ENCODE measurements around the gene NBR1. TPM values are rescaled to one million over a fixed set of nuclear protein-coding genes. Genes with fewer than 3 reads are reported as not detected.

The NBR1 gene
- total RNA-seq, 1 experiment from 2014 or later, result 42.8 TPM

DNA sequence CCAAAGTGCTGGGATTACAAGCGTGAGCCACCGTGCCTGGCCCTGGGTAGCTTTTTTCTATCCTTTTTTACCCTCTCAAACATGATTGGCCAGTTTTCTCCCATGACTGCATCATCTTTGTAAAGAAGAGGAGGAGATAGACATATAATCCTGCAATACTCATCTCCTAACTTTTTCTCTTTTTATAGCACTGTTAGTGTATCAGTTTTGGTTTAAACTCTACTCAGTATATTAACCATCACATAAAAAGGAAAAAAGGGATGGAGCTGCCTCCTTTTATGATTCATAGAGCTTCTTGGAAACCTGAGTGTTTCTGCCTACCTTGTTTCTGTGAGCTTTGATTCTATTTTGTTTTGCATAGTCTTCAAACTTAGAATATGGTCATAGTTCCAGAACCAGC is 28.6 kb downstream of the NBR1 start:
- Mint-ChIP-seq H3K4me1 (no peaks in the 10 kb centered on the region), H3K27ac (no peak overlapping the region), H3K4me3 (no peak overlapping the region), H3K36me3 (peaks cover 64% of the 10 kb centered on the region), H3K27me3 (ENCODE audit: low read depth) (no peaks in the 10 kb centered on the region), H3K9me3 (no peaks in the 10 kb centered on the region)
- TF ChIP-seq FOXJ3 (CRISPR knock-in tag; IDR thresholded peaks at IDR 0.05; ENCODE audit: borderline replicate concordance) (no peak), ZNF263 (CRISPR knock-in tag; IDR thresholded peaks at IDR 0.05; ENCODE audit: low read depth) (no peak), MYBL2 (CRISPR knock-in tag; IDR thresholded peaks at IDR 0.05) (no peak), ETV6 (CRISPR knock-in tag; IDR thresholded peaks at IDR 0.05) (no peak), JAZF1 (CRISPR knock-in tag; IDR thresholded peaks at IDR 0.05) (no peak), NR3C1 (CRISPR knock-in tag; conservative IDR thresholded peaks at IDR 0.05; ENCODE audit: low read depth) (no peak), PRRX2 (CRISPR knock-in tag; IDR thresholded peaks at IDR 0.05) (no peak), SOX15 (CRISPR knock-in tag; IDR thresholded peaks at IDR 0.05) (no peak)
- TF ChIP-seq, protein P1, sequence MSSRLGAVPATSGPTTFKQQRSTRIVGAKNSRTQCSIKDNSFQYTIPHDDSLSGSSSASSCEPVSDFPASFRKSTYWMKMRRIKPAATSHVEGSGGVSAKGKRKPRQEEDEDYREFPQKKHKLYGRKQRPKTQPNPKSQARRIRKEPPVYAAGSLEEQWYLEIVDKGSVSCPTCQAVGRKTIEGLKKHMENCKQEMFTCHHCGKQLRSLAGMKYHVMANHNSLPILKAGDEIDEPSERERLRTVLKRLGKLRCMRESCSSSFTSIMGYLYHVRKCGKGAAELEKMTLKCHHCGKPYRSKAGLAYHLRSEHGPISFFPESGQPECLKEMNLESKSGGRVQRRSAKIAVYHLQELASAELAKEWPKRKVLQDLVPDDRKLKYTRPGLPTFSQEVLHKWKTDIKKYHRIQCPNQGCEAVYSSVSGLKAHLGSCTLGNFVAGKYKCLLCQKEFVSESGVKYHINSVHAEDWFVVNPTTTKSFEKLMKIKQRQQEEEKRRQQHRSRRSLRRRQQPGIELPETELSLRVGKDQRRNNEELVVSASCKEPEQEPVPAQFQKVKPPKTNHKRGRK (CRISPR knock-in tag; IDR thresholded peaks at IDR 0.05; ENCODE audit: borderline replicate concordance), result no peak
- TF ChIP-seq, protein P2, sequence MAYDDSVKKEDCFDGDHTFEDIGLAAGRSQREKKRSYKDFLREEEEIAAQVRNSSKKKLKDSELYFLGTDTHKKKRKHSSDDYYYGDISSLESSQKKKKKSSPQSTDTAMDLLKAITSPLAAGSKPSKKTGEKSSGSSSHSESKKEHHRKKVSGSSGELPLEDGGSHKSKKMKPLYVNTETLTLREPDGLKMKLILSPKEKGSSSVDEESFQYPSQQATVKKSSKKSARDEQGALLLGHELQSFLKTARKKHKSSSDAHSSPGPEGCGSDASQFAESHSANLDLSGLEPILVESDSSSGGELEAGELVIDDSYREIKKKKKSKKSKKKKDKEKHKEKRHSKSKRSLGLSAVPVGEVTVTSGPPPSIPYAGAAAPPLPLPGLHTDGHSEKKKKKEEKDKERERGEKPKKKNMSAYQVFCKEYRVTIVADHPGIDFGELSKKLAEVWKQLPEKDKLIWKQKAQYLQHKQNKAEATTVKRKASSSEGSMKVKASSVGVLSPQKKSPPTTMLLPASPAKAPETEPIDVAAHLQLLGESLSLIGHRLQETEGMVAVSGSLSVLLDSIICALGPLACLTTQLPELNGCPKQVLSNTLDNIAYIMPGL (CRISPR knock-in tag; IDR thresholded peaks at IDR 0.05), result no peak
- TF ChIP-seq, protein P3, sequence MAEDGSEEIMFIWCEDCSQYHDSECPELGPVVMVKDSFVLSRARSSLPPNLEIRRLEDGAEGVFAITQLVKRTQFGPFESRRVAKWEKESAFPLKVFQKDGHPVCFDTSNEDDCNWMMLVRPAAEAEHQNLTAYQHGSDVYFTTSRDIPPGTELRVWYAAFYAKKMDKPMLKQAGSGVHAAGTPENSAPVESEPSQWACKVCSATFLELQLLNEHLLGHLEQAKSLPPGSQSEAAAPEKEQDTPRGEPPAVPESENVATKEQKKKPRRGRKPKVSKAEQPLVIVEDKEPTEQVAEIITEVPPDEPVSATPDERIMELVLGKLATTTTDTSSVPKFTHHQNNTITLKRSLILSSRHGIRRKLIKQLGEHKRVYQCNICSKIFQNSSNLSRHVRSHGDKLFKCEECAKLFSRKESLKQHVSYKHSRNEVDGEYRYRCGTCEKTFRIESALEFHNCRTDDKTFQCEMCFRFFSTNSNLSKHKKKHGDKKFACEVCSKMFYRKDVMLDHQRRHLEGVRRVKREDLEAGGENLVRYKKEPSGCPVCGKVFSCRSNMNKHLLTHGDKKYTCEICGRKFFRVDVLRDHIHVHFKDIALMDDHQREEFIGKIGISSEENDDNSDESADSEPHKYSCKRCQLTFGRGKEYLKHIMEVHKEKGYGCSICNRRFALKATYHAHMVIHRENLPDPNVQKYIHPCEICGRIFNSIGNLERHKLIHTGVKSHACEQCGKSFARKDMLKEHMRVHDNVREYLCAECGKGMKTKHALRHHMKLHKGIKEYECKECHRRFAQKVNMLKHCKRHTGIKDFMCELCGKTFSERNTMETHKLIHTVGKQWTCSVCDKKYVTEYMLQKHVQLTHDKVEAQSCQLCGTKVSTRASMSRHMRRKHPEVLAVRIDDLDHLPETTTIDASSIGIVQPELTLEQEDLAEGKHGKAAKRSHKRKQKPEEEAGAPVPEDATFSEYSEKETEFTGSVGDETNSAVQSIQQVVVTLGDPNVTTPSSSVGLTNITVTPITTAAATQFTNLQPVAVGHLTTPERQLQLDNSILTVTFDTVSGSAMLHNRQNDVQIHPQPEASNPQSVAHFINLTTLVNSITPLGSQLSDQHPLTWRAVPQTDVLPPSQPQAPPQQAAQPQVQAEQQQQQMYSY (CRISPR knock-in tag; IDR thresholded peaks at IDR 0.05), result no peak
- TF ChIP-seq, protein P4, sequence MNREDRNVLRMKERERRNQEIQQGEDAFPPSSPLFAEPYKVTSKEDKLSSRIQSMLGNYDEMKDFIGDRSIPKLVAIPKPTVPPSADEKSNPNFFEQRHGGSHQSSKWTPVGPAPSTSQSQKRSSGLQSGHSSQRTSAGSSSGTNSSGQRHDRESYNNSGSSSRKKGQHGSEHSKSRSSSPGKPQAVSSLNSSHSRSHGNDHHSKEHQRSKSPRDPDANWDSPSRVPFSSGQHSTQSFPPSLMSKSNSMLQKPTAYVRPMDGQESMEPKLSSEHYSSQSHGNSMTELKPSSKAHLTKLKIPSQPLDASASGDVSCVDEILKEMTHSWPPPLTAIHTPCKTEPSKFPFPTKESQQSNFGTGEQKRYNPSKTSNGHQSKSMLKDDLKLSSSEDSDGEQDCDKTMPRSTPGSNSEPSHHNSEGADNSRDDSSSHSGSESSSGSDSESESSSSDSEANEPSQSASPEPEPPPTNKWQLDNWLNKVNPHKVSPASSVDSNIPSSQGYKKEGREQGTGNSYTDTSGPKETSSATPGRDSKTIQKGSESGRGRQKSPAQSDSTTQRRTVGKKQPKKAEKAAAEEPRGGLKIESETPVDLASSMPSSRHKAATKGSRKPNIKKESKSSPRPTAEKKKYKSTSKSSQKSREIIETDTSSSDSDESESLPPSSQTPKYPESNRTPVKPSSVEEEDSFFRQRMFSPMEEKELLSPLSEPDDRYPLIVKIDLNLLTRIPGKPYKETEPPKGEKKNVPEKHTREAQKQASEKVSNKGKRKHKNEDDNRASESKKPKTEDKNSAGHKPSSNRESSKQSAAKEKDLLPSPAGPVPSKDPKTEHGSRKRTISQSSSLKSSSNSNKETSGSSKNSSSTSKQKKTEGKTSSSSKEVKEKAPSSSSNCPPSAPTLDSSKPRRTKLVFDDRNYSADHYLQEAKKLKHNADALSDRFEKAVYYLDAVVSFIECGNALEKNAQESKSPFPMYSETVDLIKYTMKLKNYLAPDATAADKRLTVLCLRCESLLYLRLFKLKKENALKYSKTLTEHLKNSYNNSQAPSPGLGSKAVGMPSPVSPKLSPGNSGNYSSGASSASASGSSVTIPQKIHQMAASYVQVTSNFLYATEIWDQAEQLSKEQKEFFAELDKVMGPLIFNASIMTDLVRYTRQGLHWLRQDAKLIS (CRISPR knock-in tag; IDR thresholded peaks at IDR 0.05; ENCODE audit: borderline replicate concordance), result no peak
- TF ChIP-seq, protein P5, sequence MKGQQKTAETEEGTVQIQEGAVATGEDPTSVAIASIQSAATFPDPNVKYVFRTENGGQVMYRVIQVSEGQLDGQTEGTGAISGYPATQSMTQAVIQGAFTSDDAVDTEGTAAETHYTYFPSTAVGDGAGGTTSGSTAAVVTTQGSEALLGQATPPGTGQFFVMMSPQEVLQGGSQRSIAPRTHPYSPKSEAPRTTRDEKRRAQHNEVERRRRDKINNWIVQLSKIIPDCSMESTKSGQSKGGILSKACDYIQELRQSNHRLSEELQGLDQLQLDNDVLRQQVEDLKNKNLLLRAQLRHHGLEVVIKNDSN (CRISPR knock-in tag; IDR thresholded peaks at IDR 0.05), result no peak
- TF ChIP-seq, protein P6, sequence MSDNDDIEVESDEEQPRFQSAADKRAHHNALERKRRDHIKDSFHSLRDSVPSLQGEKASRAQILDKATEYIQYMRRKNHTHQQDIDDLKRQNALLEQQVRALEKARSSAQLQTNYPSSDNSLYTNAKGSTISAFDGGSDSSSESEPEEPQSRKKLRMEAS (CRISPR knock-in tag; IDR thresholded peaks at IDR 0.05), result no peak
- CTCF ChIA-PET, result interaction anchor here (0.6 to 1.8 kb wide), 7 partner anchors 12 to 474 kb away, joined by 3 to 8 read pairs (median 3); partner anchors contain the start of genes DHX8 and TMEM106A
- POLR2A ChIA-PET, result interaction anchor here (0.8 kb wide), 1 partner anchor 12 kb away, joined by 3 read pairs; the partner anchor contains the start of gene TMEM106A
- no peak for ATAC-seq
- no peak for DNase-seq (ENCODE audit: low spot score)
